Keratinocyte (primary cell): ENCODE data around the gene CIAPIN1.

Experiments
- EZH2 ChIP-seq: IDR thresholded peaks from one replicate; pipeline ENCODE4 v1.6.1; 2012; ENCODE audit warnings: inconsistent platforms, mild to moderate bottlenecking, low read length, moderate library complexity
- TF ChIP-seq, protein P1 (sequence below), 3 experiments: IDR thresholded peaks in 1 of 3; conservative IDR thresholded peaks in 1 of 3; optimal IDR thresholded peaks in 1 of 3; 2 replicates in 2 of 3; 3 replicates in 1 of 3; pipeline versions ENCODE3 to v1.5.1; 2011; ENCODE audit warnings: low read length in 3 of 3, mild to moderate bottlenecking in 3 of 3, moderate library complexity in 2 of 3, control low read depth in 1 of 3, inconsistent platforms in 1 of 3; ENCODE audit not compliant: insufficient read depth in 2 of 3; ENCODE audit errors: extremely low read depth in 1 of 3

DNA sequence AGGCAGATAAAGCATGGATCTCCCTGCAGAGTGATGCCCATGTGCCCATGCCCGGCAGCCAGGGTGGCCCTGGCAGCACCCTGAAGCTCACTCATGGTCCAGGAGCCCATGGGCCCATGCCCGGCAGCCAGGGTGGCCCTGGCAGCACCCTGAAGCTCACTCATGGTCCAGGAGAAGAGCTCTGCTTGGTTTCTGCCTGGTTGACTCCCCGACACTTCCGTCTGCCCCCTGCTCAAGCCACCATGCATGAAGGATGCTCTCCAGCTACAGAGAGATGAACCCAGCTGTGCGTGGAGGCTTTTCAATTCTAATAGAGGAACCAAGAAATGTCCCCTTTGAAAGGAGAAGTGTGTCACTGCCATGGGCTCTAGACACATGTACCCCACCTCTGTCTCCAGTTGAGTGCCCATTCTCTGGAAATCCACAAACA, 33.9 kb downstream of the CIAPIN1 start:
- TF ChIP-seq, protein P1, sequence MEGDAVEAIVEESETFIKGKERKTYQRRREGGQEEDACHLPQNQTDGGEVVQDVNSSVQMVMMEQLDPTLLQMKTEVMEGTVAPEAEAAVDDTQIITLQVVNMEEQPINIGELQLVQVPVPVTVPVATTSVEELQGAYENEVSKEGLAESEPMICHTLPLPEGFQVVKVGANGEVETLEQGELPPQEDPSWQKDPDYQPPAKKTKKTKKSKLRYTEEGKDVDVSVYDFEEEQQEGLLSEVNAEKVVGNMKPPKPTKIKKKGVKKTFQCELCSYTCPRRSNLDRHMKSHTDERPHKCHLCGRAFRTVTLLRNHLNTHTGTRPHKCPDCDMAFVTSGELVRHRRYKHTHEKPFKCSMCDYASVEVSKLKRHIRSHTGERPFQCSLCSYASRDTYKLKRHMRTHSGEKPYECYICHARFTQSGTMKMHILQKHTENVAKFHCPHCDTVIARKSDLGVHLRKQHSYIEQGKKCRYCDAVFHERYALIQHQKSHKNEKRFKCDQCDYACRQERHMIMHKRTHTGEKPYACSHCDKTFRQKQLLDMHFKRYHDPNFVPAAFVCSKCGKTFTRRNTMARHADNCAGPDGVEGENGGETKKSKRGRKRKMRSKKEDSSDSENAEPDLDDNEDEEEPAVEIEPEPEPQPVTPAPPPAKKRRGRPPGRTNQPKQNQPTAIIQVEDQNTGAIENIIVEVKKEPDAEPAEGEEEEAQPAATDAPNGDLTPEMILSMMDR (optimal IDR thresholded peaks at IDR 0.05 in 1 of 3, IDR thresholded peaks at IDR 0.05 in 1 of 3, conservative IDR thresholded peaks at IDR 0.05 in 1 of 3; ENCODE audit: extremely low read depth in 1 of 3, insufficient read depth in 2 of 3, low read length in 3 of 3): no peak
- no peak for TF ChIP-seq EZH2
